ENCODE results near the gene APMAP.

The APMAP gene

DNA sequence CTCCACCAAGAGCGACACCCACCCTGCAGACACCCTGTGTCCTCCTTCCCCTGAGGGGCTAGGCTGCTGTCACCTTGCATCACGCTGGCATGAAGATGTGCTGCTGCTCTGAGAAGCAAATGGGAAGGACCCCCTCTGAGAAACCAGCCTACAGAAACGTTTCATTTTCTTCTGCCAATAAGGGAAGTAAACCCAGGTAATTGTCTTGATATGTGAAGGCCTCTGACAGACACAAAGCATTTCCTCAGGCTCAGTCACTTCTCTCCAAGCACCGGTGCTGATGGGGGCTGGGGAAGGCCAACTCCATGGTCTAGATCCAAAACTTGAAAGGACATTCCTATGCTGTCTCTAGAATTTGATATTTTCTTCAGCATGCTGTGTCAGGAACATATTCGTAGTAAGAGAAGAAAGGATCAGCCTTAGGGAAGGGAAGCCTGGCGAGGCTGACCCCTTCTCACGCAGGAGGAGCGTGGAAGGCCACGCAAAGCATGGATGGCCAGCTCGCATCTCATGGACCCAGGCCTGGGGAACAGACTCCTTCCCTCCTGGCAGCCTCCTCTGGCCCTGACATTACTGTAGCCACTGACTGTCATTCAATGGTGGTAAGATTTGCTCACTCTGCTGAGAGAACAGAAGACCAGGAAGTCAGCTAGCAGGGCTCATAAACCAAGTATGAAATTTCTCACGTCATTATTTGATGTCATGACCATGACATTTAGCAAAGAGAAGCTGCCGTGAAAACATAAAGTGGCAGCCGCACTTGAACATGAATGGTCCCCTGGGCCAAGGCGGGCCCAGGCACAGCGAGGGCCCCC lies 44.9 kb upstream of the APMAP start:
- H3K4me3 ChIP-seq (ENCODE audit: low read depth, low read length): no peak overlapping the region
- TF ChIP-seq, protein P1, sequence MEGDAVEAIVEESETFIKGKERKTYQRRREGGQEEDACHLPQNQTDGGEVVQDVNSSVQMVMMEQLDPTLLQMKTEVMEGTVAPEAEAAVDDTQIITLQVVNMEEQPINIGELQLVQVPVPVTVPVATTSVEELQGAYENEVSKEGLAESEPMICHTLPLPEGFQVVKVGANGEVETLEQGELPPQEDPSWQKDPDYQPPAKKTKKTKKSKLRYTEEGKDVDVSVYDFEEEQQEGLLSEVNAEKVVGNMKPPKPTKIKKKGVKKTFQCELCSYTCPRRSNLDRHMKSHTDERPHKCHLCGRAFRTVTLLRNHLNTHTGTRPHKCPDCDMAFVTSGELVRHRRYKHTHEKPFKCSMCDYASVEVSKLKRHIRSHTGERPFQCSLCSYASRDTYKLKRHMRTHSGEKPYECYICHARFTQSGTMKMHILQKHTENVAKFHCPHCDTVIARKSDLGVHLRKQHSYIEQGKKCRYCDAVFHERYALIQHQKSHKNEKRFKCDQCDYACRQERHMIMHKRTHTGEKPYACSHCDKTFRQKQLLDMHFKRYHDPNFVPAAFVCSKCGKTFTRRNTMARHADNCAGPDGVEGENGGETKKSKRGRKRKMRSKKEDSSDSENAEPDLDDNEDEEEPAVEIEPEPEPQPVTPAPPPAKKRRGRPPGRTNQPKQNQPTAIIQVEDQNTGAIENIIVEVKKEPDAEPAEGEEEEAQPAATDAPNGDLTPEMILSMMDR (IDR thresholded peaks at IDR 0.05; ENCODE audit: control insufficient read depth, extremely low read depth, insufficient read depth): no peak
- no peak for DNase-seq (ENCODE audit: low read depth)

DNA sequence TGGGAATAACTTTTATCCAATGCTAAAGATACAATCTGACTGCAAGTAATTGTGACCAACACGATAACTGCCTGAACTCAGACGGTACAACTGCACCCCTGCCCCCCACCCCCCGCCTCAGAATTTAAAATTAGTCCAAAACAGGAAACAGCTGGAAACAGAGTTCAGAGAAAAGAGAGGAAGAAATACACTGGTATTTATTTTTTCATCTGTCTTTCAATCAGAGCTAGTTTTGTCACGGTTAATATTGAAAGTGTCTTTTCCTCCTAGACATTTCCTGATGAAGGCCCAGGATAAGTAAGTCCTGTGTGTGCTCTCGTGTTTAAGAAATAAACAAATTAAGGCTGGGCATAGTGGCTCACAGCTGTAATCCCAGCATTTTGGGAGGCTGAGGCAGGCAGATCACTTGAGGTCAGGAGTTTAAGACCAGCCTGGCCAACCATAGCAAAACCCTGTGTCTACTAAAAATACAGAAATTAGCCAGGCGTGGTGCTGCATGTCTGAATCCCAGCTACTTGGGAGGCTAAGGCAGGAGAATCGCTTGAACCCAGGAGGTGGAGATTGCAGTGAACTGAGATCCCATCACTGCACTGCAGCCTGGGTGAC lies 43.9 kb upstream of the APMAP start:
- no peak overlapping the region for H3K4me3 ChIP-seq (ENCODE audit: low read depth, low read length)
- TF ChIP-seq, protein P1 (IDR thresholded peaks at IDR 0.05; ENCODE audit: control insufficient read depth, extremely low read depth, insufficient read depth): no peak
- DNase-seq (ENCODE audit: low read depth): no peak

DNA sequence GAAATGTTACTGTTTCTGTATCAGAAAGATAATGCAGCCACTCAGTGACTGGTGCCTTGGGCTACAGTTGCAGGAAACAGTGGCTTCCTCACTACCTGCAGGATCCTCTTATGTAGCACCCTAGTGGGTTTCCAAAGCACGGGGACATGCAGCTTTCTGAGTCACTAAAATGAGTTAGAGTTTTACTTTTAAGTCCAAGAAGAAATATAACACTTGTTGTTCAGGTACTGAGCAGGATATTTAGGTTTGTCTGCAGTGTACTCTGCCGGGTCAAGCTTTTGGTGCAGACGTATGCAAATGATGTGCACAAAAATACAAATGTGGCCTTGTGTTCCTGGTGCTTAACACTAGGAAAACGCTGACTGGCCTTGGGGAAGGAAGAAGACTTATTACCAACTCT lies 43.4 kb upstream of the APMAP start:
- no peak overlapping the region for H3K4me3 ChIP-seq (ENCODE audit: low read depth, low read length)
- no peak for DNase-seq (ENCODE audit: low read depth)

DNA sequence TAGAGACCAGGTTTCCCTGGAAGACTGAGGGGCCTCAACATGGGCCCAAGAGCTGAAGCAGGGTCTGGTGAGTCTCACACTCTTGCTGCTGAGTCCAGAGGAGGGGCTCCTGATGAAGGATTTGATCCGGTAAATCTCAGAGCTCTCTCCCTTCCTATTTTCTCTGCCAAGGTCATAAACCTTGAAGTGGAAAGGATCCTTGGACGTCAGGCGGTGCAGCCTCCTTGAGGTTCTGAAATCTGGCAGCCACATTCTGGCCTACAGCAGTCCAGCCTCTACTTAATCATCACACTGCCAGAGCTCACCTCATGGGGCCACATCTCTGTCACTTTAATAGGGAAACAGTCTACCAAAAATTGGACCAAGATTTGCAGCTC lies 41.4 kb upstream of the APMAP start:
- no peak for DNase-seq (ENCODE audit: low read depth)
- no peak overlapping the region for H3K4me3 ChIP-seq (ENCODE audit: low read depth, low read length)
- TF ChIP-seq, protein P1 (IDR thresholded peaks at IDR 0.05; ENCODE audit: control insufficient read depth, extremely low read depth, insufficient read depth): no peak

More for the DNA sequence above, 43.4 kb upstream of the APMAP start:
- TF ChIP-seq, protein P1 (IDR thresholded peaks at IDR 0.05; ENCODE audit: control insufficient read depth, extremely low read depth, insufficient read depth): no peak

DNA sequence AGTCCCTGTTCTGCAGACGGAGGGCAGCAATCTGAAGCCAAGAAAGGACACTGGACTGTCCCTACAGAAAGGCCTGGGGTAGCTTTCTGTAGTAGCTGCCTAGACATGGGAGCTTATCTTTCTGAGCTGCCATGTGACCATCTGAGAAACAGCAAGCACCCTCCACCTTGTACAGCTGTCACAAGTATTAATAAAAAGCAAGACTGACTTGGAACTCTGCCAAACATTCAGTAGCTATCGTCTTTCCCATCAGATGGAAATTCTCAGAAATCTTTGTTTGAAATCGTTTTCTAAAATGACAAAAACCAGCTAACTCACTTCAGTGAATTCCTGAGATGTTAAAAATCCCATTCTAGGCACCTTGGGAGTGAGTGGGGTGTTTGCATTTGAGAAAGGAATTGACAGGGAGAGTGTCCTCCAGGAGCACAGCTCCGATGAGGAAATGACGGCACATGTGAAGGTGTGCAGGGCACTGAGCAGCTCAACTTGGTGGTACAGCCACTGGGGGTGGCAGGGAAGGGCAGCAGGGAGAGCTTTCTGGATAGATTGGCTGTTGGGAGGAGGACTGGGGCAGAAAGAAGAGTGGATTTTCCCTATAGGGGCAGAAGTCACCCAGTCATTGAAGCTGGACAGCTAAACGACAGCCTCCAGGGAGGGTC lies 40.8 kb upstream of the APMAP start:
- no peak overlapping the region for H3K4me3 ChIP-seq (ENCODE audit: low read depth, low read length)
- TF ChIP-seq, protein P1 (IDR thresholded peaks at IDR 0.05; ENCODE audit: control insufficient read depth, extremely low read depth, insufficient read depth): no peak
- DNase-seq (ENCODE audit: low read depth): no peak

DNA sequence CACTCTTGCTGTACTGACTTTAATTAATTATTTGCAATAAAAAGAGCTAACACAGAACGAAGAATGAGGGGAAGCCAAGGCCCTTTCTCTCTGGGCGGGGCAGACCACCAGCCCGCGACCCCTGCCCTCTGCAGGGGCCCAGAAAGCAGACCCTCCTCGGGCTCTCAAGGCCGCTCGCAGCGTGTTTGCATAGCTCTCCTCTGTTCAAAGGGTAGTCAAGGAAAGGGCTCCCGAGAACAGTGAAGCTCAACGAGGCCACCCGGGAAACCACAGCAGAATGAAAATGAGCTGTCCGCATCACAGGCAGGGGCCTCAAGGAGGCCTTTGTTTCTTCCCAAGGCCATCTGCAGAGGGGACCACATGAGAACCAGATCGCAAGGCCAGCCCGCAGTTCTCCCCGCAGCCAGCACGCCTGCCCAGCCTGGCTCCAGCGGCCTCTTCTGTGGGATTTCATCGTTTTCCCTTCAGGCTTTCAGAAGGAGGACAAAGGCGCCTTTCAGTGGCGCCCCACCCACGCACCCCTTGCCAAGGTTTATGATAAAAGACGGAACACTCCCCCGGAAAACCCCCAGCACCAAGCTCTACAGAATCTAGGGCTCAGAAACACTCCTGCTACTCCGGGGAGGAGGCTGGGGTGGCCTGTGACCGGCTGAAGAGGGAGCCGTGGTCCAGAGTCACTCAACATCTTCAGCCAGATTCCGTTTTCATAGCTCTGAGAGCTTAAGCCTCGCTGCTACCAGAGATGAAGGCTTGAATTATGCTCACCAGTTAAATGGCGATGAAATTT lies 40.1 kb upstream of the APMAP start:
- no peak overlapping the region for H3K4me3 ChIP-seq (ENCODE audit: low read depth, low read length)
- DNase-seq (ENCODE audit: low read depth): no peak
- TF ChIP-seq, protein P1 (IDR thresholded peaks at IDR 0.05; ENCODE audit: control insufficient read depth, extremely low read depth, insufficient read depth): no peak

Data from LNCaP clone FGC (cell line).